ENCODE results near the gene PIGK. TPM values are rescaled to one million over a fixed set of nuclear protein-coding genes. Genes with fewer than 3 reads are reported as not detected.

The PIGK gene
- total RNA-seq, 4 donors from 2014 or later, result 7.8 to 15.9 (median 12.8) TPM

DNA sequence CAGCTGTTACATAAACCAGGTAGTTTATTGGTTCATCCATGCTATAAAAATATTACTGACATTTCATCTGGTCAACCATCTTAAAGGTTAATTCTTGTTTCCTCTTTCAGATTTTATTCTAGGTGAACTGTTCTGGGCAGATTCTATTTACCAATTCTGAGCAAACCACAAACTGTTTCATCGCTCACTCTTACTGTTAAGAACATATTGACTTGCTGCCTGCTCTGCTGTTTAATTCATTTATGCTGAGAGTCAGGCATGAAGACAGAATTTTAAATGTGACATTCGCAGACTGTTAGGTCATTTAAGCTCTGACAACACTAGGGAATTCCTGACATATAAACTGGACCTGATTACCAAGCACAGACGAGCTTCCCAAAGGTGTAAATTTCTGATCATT lies 98.3 kb downstream of the PIGK start:
- no peak overlapping the region for H3K27ac ChIP-seq
- no peak for TF ChIP-seq POLR2A (IDR thresholded peaks at IDR 0.05)
- TF ChIP-seq, protein P1, sequence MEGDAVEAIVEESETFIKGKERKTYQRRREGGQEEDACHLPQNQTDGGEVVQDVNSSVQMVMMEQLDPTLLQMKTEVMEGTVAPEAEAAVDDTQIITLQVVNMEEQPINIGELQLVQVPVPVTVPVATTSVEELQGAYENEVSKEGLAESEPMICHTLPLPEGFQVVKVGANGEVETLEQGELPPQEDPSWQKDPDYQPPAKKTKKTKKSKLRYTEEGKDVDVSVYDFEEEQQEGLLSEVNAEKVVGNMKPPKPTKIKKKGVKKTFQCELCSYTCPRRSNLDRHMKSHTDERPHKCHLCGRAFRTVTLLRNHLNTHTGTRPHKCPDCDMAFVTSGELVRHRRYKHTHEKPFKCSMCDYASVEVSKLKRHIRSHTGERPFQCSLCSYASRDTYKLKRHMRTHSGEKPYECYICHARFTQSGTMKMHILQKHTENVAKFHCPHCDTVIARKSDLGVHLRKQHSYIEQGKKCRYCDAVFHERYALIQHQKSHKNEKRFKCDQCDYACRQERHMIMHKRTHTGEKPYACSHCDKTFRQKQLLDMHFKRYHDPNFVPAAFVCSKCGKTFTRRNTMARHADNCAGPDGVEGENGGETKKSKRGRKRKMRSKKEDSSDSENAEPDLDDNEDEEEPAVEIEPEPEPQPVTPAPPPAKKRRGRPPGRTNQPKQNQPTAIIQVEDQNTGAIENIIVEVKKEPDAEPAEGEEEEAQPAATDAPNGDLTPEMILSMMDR (IDR thresholded peaks at IDR 0.05), result no peak
- no peaks in the 10 kb centered on the region for H3K36me3 ChIP-seq
- 82 to 96% methylated on average over 3 of the region's 3 CpGs for WGBS, 2 donors
- H3K9me3 ChIP-seq, result no peaks in the 10 kb centered on the region
- no peak overlapping the region for H3K4me3 ChIP-seq
- intact Hi-C loops (cut with DNase I), result no loop called here
- no peaks in the 10 kb centered on the region for H3K27me3 ChIP-seq
- H3K4me1 ChIP-seq, result no peaks in the 10 kb centered on the region
- DNase-seq, result no peak

DNA sequence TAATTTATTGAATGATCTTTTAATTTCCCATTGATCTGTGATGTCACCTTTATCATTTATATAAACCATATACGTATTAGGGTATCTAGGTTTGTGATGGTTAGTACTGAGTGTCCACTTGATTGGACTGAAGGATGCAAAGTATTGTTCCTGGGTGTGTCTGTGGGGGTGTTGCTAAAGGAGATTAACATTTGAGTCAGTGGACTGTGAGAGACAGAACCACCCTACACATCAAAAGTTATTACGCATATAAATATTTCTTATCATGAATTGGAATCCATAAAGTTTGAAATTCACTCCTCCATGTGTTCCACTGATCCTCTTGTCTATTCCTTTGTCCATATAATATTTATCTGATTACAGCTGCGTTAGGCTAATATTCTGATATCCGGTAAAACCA lies 100.5 kb downstream of the PIGK start:
- no peak for DNase-seq
- H3K4me3 ChIP-seq, result no peak overlapping the region
- 90 to 96% methylated on average over 4 of the region's 4 CpGs for WGBS, 2 donors
- no peaks in the 10 kb centered on the region for H3K4me1 ChIP-seq
- H3K9me3 ChIP-seq, result no peaks in the 10 kb centered on the region
- TF ChIP-seq, protein P1 (IDR thresholded peaks at IDR 0.05), result no peak
- TF ChIP-seq POLR2A (IDR thresholded peaks at IDR 0.05), result no peak
- no peaks in the 10 kb centered on the region for H3K36me3 ChIP-seq
- intact Hi-C loops (cut with DNase I), result no loop called here
- H3K27ac ChIP-seq, result no peak overlapping the region
- H3K27me3 ChIP-seq, result no peaks in the 10 kb centered on the region

- H3K27me3 ChIP-seq, result no peaks in the 10 kb centered on the region
- intact Hi-C loops (cut with DNase I), result no loop called here
- H3K4me3 ChIP-seq, result no peak overlapping the region
- no peaks in the 10 kb centered on the region for H3K4me1 ChIP-seq
- TF ChIP-seq, protein P1 (IDR thresholded peaks at IDR 0.05), result no peak
- TF ChIP-seq POLR2A (IDR thresholded peaks at IDR 0.05), result no peak
- 93 to 95% methylated on average over 9 of the region's 10 CpGs for WGBS, 2 donors
- no peaks in the 10 kb centered on the region for H3K9me3 ChIP-seq
- no peak for DNase-seq
- no peak overlapping the region for H3K27ac ChIP-seq
- H3K36me3 ChIP-seq, result no peaks in the 10 kb centered on the region
Observed at GRCh38 chr1:77104672-77105071, 114.6 kb downstream of the PIGK start.

DNA sequence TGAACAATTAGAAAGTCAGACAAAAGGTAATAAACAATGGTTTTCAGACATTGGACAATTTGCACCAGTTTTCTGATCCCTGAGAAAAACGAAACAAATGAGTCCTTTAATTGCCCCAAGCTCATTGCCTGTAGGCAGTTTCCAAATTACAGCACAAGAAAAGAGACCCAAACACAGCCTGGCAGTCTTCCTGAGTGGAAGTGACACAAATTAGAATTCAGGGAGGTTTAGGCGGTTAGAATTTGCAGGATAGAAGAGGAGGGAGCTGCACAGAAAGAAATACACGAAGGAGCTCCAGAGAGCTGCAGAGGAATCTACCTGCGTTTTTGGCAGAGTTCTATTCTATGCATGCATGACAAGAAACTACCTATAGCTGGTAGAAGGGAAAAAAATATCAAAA lies 115.7 kb downstream of the PIGK start:
- Histone ChIP-seq H3K9me3 (no peaks in the 10 kb centered on the region), H3K4me1 (no peaks in the 10 kb centered on the region), H3K27ac (no peak overlapping the region), H3K36me3 (no peaks in the 10 kb centered on the region), H3K27me3 (no peaks in the 10 kb centered on the region), H3K4me3 (no peak overlapping the region)
- intact Hi-C loops (cut with DNase I), result no loop called here
- TF ChIP-seq, protein P1 (IDR thresholded peaks at IDR 0.05), result no peak
- TF ChIP-seq POLR2A (IDR thresholded peaks at IDR 0.05), result no peak
- 74 to 77% methylated on average over 4 of the region's 4 CpGs for WGBS, 2 donors
- DNase-seq, result no peak

DNA sequence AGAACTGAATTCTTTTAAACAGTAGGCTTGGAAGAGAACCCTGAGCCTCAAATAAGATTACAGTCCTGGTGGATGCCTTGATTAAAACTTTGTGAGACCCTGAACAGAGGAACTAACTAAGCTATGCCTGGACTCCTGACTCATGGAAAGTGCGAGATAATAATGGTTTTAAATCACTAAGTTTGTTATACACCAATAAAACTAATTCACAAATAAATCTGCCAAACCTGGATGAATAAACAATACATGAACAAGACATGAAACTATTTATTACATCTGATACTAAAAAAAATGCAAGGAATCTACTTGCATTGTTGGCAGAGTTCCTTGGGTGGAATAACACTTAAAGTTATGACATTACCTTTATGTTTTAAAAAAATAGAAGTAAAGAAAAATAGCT lies 118.4 kb downstream of the PIGK start:
- Histone ChIP-seq H3K9me3 (no peaks in the 10 kb centered on the region), H3K36me3 (no peaks in the 10 kb centered on the region), H3K27me3 (no peaks in the 10 kb centered on the region), H3K4me3 (no peak overlapping the region), H3K27ac (no peak overlapping the region), H3K4me1 (no peaks in the 10 kb centered on the region)
- 75 to 86% methylated on average over 1 of the region's 1 CpG for WGBS, 2 donors
- DNase-seq, result no peak
- no peak for TF ChIP-seq POLR2A (IDR thresholded peaks at IDR 0.05)
- TF ChIP-seq, protein P1 (IDR thresholded peaks at IDR 0.05), result no peak
- intact Hi-C loops (cut with DNase I), result no loop called here
